HG03064 (cell line): ENCODE measurements around the gene OGFOD2.
"Not testable (repeated sequence)": the region's sequence is repeated elsewhere in the genome, so short reads cannot be mapped to it uniquely, and the experiment has no call there.

ENCODE experiments used
- ATAC-seq: cut with Tn5 transposase; IDR thresholded peaks from one replicate; pipeline ENCODE4 v1.9.1; 2021; ENCODE audit warnings: low read depth; ENCODE audit not compliant: unreplicated experiment

OGFOD2 gene

DNA sequence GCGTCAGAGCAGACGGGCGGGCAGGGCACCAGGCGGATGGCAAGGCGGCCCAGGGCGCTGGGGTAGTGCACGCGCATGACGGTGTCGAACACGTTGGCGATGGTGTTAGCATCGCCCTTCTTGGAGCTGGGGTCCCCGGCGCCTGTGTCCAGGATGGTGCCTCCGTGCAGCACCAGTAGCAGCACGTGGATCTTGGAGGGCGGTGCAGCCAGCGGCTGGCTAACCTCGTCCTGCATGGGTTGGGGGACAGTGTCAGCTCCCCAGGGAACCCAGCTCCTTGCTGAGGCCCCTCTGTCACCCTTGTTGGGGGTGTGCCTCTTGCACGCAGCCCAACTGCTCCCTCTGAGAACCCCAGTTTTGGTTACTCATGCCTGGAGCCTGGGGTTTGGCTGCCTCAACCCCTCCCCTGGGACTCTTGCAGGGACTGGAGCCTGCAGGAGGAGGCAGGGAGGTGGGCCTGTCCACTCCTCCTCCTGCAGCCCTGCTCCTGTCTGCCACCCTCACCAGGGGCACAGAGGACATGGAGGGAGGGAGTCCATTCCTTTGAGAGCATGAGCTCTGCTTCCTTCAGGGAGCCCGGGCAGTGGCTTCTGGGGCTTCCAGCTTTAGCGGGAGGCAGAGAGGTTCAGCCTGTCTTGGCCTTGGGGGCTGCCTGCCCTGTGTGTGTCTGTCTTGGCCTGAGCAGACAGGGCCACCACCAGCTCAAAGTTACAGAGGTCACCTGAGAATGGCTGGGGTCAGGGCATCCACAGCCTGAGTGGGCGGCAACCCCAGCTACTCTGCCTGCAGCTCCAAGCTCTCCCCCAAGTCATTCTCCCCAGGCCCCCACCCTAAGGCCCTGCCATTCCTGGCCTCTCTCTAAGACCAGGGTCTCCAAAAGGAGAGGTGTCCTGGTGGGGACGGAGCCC, 22.6 kb downstream of the OGFOD2 start:
- no peak for ATAC-seq

DNA sequence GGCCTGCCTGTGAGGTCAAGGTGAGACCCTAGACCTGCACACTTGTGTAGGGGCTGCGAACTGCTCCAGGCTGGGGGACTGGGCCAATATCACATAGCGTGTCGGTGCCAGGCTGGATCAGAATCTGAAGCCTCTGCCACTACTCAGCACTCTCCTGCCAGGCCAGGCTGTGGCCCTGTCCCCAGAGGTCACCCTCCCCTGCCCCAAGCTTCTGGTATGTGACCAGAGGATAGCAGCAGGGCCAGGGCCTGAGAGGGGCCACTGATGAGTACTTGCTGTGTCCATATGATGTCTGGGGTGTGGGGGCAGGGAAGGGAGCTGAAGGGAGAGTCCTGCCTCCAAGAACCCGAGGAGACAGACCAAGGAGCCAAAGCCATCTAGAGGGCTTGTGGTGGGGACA, 23.3 kb downstream of the OGFOD2 start:
- no peak for ATAC-seq

DNA sequence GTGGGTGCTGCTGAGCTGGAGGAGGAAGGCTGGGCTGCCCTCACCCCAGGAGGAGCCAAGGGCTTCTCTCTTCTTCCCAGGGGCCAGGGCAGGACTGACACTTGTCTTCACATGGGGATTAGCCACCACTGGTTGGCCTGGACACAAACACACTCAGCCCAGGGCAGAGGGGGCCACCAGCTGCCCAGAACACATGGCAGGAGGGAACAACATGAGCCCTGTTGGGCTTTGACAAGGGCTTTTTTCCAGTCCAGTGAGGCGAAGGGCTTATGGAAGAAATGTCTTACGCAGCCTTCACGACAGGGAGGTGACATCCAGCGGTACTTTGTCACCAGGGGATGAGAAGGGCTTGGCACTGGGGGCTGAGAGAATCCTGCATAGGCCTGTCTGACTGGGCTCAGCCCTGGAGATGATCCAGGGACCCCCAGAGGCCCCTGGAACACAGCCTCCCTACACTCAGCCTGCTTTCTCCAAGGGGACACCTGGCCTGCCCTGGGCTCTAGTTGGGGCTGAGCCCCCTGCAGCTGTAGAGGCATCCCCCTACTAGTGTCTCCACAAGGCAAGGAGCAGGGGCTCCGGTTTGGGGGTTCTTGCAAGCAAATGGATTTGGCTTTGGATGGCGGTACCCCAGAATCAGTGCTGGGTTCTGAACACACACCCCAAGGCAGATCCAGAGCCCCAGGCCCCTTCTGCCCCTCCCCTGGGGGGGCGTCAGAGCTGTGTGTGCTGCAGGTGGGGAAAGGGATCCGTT, 24.3 kb downstream of the OGFOD2 start:
- no peak for ATAC-seq

DNA sequence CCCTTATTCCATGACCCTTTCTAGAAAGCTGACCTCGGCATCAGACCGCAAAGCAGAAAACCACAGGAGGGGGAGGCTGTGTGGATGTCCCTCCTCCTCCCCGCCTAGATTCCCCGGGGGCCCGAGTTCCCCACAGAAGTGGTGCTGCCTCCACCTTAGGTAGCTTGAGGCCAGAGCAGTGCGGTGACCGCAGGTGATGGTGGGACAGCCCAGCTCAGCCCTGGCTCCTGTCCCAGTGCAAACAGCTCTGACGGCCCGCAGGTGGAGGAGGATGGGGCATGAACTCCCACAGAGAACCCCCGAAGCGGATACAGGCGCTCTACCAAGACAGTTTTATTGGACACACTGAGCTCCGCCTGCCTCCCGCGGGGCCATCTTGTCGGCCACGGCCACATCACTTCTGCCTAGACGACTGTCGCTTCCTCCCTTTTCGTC, 25.0 kb downstream of the OGFOD2 start:
- ATAC-seq: no peak

DNA sequence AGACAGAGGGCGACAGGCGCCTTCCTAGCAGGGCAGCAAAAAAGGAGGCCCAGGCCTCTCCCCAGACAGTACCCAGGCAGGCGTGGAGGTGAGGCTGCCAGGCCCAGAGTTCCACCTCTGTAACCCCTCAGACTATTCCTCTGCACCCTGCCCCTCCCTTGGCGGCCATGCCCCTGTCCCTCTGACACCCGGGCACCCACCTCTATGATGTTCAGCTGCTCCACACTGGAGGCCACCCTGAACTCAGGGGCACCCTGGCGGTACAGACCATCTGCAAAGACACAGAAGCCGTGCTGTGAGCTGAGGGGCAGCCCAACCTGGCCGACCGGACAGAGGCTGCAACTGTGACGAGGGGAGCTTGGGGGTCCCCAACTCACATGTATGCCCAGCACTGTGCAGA, 25.5 kb downstream of the OGFOD2 start:
- no peak for ATAC-seq

DNA sequence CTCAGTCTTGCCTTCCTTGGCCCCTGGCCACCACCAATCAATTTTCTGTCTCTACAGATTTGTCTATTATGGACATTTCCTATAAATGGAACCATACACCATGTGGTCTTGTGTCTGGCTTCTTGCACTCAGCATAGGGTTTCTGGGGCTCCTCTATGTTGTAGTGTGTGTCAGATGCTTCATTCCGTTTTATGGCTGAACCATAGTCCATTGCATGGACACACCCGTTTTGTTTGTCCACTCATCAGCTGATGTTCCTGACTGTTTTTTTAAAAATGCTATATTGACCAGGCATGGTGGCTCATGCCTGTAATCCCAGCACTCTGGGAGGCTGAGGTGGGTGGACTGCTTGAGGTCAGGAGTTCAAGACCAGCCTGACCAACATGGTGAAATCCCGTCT, 26.4 kb downstream of the OGFOD2 start:
- ATAC-seq: no peak

DNA sequence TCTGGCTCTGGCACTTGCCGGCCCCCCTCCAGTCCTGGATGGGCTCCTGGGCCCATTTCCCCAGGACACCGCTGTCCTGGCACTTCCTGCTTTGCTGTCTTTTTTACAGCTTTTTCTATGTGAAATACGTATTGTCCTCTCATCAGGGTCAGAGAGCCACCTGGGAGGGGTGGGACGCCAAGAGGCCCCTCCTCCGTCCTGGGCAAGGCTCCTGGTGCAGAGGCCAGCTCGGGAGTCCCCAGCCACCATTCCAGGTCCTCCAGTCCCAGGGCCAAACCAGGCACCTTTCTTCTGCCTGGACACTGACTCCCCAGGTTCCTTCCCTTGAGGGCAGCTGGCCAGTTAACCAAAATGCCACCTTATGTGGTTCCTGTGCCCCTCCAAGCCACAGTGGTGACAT, 28.2 kb downstream of the OGFOD2 start:
- ATAC-seq: no peak

DNA sequence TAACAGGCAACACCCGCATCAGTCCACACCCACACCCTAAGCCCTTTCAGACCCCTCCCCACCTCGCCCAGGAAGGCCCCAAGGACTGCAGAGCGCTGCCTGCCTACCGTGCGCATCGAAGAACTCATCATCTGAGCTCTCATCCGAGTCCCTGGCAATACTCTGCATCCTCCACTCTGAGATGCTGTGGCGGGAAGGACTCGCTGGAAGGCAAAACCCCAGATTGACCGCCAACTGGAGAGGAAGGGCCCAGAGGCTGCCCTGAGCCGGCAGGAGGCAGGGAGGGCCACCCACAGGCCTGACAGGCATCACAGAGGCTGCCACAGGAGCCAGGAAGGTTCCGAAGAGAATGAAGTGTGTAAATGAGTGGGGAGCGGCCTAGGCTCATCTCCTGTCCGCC, 29.2 kb downstream of the OGFOD2 start:
- no peak for ATAC-seq

DNA sequence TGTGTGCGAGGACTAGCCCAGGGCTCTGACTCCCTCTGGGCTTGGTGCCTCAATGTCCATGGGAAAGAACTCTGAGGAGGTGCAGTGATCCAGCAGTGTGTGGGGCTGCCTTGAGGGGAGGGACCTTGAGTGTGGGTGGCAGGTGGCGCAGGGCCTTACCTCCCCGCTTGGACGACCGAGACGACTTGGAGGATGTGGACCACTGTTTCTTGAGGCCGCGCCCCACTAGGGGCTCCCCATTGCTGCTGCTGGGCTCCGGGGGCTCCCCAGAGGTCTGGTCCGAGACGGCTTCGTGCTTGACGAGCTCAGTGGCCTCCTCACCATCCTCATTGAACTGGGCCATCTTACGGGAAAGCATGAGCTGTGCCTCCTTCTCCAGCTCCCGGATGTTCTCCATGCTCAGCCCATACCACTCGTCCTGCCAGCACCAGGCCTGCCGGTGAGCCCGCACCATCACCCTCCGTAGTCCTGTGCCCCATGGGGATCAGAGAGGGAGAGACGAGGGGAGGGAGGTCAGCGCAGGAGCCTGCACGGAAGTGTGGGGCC, 30.1 kb downstream of the OGFOD2 start:
- no peak for ATAC-seq

DNA sequence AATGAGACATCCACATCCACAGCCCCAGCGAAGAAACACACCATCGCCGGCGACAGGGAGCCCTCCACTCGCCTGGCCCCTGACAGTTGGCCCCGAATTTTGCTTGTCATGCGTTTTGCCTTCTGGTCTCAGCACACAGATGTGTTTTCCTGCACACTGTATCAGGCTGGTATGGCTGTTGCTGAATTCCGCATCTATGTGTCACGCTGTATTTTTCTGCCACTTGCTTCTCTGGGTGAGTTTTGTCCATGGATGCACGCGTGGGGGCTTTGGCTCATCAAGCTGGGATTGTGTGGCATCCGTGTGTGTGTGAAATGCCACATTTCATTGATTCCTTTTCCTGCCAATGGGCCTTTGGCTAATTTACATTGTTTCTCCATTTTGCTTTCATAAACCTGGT, 31.9 kb downstream of the OGFOD2 start:
- no peak for ATAC-seq

DNA sequence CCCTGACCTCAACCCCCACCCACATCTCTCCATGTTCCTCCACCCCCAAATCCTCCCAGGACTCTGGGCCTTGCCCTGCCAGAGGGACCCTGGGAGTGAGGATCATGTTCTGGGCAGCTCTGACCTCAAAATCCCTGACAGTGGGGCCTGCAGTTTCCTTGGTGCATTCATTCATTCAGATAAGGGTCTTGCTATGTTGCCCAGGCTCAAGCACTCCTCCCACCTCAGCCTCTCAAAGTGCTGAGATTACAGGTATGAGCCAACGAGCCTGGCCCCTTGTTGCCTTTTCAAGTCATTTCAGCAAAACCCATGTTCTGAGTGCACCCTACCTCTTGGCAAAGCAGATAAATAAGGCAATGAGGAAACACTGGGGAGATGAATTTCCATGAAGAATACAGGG, 35.1 kb downstream of the OGFOD2 start:
- no peak for ATAC-seq

DNA sequence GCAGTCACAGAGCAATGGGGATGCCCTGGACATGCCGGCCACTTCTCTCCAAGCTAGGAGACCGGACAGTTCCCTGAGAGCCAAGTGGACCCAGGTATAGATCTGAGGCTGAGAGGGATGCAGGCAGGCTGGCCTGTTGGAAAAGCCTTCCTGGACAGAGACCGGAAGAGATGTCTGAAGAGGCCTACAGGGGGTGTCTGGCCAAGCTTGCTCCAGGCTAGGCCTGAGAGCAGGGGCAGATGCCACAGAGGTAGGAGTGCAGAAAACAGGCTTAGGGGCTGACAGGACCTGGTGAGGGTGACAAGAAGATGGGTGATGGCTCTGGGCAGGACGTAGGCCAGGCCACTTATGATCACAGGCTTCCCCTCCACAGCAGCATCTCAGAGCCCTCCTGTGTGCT, 35.6 kb downstream of the OGFOD2 start:
- ATAC-seq: no peak

DNA sequence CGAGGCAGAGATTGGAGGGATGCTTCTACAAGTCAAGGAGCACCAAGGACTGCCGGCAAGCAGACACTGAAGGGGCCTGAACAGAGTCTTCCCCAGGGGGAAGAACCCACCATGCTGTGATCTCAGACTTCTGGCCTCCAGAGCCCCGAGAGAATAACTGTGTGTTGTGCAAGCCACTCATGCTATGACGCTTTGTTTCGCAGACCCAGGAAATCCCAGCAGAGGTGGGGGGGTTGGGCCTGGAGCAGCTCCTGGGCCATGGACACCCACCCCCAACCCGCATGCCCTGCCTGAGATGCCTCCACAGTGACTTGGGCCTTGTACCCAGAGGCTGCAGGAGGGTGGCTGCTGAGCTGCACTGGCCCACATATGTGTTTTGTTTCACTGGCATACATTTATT, 36.7 kb downstream of the OGFOD2 start:
- ATAC-seq: no peak

DNA sequence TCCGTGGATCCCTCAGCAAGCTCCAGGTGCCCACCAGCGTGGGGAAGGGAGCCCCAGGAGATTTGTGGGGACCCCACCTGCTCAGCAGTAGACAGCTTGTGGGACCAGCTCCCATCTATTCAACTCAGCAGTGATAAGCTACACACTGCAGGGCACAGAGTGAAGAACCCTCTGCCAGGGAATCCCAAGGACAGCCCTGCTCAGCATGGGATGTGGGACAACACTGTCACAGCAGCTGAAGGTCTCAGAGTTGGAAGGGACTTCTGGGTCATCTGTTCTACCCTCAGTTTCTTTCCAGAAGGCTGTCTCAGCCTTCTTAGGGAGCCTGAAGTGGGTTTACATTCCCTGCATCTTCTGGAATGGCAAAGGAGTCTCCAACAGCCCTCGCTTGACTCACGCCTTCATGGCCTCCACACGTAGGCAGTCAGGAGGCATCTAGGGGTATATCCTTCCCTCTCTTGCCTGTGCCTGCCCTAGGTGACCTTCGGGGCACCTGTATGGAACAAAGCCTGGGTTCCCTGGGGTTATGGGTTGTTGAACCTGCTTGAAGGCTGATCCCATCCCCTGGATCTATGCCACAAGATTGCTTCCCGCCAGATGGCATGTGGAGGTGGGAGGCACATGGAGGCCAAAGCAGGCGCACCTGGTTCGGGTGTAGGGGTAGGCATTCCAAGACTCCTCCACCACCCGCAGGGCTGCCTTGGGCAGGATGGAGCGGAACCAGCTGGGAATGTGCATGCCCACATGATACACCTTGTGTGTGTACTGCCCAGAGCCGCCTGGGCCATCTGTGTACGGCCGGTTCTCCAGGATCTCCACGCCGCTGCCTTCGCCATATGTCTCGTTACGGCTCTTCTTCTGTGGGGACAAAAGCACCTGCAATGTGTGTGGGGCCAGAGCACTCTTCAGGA, 38.4 kb downstream of the OGFOD2 start:
- ATAC-seq: no peak

DNA sequence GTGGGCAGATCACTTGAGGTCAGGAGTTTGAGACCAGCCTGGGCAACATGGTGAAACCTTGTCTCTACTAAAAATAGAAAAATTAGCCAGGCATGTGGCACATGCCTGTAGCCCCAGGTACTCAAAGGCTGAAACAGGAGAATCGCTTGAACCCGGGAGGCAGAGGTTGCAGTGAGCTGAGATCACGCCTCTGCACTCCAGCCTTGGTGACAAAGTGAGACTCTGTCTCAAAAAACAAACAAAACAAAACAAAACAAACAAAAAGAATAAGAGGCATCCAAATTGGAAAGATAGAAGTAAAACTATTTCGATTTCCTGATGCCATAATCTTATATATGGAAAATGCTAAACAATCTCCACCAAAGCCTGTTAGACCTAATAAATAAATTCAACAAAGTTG, 39.4 kb downstream of the OGFOD2 start:
- not testable (repeated sequence) for ATAC-seq

DNA sequence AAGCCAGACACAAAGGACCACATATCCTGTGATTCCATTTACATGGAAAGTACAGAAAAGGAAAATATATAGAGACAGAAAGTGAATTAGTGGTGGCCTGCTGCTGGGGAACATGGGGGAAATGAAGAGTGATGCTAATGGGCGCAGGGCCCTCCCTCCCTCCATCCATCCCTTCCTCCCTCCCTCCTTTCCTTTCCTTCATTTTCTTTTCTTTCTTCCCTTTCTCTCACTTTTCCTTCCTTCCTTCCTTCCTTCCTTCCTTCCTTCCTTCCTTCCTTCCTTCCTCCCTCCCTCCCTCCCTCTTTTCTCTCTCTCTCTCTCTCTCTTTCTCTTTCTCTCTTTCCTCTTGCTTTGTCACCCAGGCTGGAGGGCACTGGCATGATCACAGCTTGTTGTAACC, 42.7 kb downstream of the OGFOD2 start:
- no peak for ATAC-seq

DNA sequence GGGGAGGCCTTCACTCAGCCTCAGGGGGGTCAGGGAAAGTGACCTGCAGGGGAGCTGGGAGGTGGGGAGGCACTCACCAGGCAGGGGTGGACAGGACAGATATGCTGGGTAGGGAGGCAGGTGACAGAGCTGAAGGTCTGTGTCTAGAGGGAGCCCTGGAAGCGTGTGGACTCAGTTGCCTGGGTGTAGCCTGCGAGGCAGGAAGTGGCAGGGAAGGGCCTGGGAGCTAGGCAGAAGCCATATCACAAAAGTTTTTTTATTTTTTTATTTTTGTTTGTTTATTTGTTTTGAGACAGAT, 44.7 kb downstream of the OGFOD2 start:
- ATAC-seq: no peak

DNA sequence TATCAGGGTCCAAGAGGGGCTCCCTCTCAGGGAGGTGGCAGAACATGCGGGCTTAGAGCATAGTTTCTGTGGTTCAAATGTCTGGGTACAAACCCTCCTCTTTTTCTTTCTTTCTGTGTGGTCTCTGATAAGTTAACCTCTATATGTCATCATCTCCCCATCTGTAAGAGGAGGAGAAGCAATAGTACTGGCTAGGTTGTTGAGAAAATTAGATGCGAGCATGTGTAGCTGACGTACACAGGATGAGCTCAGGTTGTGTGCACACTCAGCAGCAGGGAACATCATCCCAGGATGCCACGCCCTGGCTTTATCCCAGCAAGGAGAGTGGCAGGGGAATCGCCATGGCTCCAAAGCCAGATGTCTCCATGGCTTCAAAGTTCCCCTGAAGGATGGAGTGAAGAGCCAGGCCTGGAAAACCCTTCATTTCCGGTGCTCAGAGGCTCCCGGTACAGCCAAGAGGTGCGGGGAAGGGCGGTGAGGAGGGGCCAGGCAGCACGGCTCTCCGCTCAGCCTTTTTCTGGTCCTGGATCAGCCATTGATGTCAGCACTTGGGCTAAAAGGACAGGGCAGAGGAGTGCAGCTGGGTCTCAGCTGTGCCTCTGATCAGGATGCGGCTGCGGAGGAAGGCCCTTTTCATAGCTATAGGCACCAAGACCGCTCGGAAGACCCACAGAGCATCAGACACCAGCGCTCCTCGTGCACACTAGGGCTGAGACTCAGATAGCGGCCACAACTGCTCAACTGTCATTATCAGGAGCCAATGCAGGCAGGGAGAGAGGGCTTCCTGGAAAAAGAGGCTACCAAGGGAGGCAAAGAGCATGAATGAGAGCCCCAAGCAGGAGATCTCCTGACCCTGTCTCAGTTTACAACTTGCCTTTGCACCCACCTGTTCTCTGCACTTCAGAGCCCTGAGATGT, 46.9 kb downstream of the OGFOD2 start:
- no peak for ATAC-seq

DNA sequence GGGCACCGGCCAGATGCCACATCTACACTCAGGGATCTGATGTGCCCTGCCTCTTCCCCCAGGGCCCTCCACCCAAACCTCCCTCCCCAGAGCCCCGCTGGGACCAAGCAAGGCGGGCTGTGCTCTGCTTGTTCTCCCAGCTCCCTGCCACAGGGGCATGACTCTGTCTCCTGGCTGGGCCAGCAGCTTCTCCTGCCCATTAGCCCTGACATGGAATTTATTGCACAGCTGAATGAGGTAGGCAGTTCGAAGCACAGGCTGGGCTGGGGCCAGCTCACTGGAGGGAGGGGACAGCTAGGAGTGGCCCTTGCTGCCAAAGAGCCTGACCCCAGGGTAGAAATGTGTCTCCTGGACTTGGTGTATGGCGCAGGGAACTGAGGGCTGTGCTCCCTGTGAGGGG, 47.8 kb downstream of the OGFOD2 start:
- no peak for ATAC-seq
